ENCODE data around the gene SUPT6H. TPM values are rescaled to one million over a fixed set of nuclear protein-coding genes. Genes with fewer than 3 reads are reported as not detected.

Gene SUPT6H
- total RNA-seq, 3 donors from 2014 or later (not counting 1 experiment from before 2014, with no cell fraction given), result 170 to 184 (median 177) TPM

GRCh38 chr17:28705728-28706334 is 43.8 kb downstream of the SUPT6H start:
- H3K27me3 ChIP-seq (ENCODE audit: control insufficient read depth, insufficient read depth, low read length), result no peaks in the 10 kb centered on the region
- 87% methylated on average over 10 of the region's 10 CpGs for WGBS (ENCODE audit: insufficient coverage)
- intact Hi-C loops (cut with micrococcal nuclease), result no loop called here
- no peak for TF ChIP-seq CTCF (IDR thresholded peaks at IDR 0.05)
- Mint-ChIP-seq H3K36me3 (no peaks in the 10 kb centered on the region), H3K9me3 (no peaks in the 10 kb centered on the region), H3K27ac (peak overlapping the region; percentile 43 to 54), H3K4me1 (peaks cover 5 to 19% of the 10 kb centered on the region in 2 donors), H3K4me3 (no peak overlapping the region), H3K27me3 (ENCODE audit: low read depth in 2 of 2) (no peaks in the 10 kb centered on the region)
- H3K36me3 ChIP-seq (ENCODE audit: control insufficient read depth, insufficient read depth, low read length), result peaks cover 21% of the 10 kb centered on the region
- no peaks in the 10 kb centered on the region for H3K9me3 ChIP-seq (ENCODE audit: control insufficient read depth, insufficient read depth, low read length)
- H3K4me1 ChIP-seq (ENCODE audit: control insufficient read depth, insufficient read depth, low read length), result peaks cover 5% of the 10 kb centered on the region
- no peak overlapping the region for H3K27ac ChIP-seq (ENCODE audit: low read length)
- ATAC-seq (no peak), DNase-seq (no peak)
- no peak overlapping the region for H3K4me3 ChIP-seq (ENCODE audit: low read length)

GRCh38 chr17:28706471-28707338 is 44.7 kb downstream of the SUPT6H start:
- 80% methylated on average over 2 of the region's 7 CpGs for whole genome bisulfite sequencing (ENCODE audit: insufficient coverage)
- Histone ChIP-seq H3K36me3 (ENCODE audit: control insufficient read depth, insufficient read depth, low read length) (peaks cover 12% of the 10 kb centered on the region), H3K4me3 (ENCODE audit: low read length) (no peak overlapping the region), H3K4me1 (ENCODE audit: control insufficient read depth, insufficient read depth, low read length) (peaks cover 10% of the 10 kb centered on the region), H3K27me3 (ENCODE audit: control insufficient read depth, insufficient read depth, low read length) (no peaks in the 10 kb centered on the region), H3K9me3 (ENCODE audit: control insufficient read depth, insufficient read depth, low read length) (no peaks in the 10 kb centered on the region), H3K27ac (ENCODE audit: low read length) (no peak overlapping the region)
- Mint-ChIP-seq H3K4me3 (no peak overlapping the region), H3K9me3 (no peaks in the 10 kb centered on the region), H3K4me1 (peaks cover 8 to 23% of the 10 kb centered on the region in 2 donors), H3K27me3 (ENCODE audit: low read depth in 2 of 2) (no peaks in the 10 kb centered on the region), H3K36me3 (no peaks in the 10 kb centered on the region), H3K27ac (no peak overlapping the region)
- intact Hi-C loops (cut with micrococcal nuclease), result no loop called here
- DNase-seq, result no peak
- TF ChIP-seq CTCF (IDR thresholded peaks at IDR 0.05), result no peak
- no peak for ATAC-seq

- Mint-ChIP-seq H3K4me1 (peaks cover 14 to 28% of the 10 kb centered on the region in 2 donors), H3K27me3 (ENCODE audit: low read depth in 2 of 2) (no peaks in the 10 kb centered on the region), H3K4me3 (no peak overlapping the region), H3K9me3 (no peaks in the 10 kb centered on the region), H3K27ac (no peak overlapping the region), H3K36me3 (no peaks in the 10 kb centered on the region)
- no peaks in the 10 kb centered on the region for H3K9me3 ChIP-seq (ENCODE audit: control insufficient read depth, insufficient read depth, low read length)
- peaks cover 6% of the 10 kb centered on the region for H3K36me3 ChIP-seq (ENCODE audit: control insufficient read depth, insufficient read depth, low read length)
- no peak overlapping the region for H3K4me3 ChIP-seq (ENCODE audit: low read length)
- DNase-seq (no peak), ATAC-seq (no peak)
- peaks cover 17% of the 10 kb centered on the region for H3K4me1 ChIP-seq (ENCODE audit: control insufficient read depth, insufficient read depth, low read length)
- 86% methylated on average over 2 of the region's 2 CpGs for WGBS (ENCODE audit: insufficient coverage)
- TF ChIP-seq CTCF (IDR thresholded peaks at IDR 0.05), result no peak
- H3K27me3 ChIP-seq (ENCODE audit: control insufficient read depth, insufficient read depth, low read length), result no peaks in the 10 kb centered on the region
- H3K27ac ChIP-seq (ENCODE audit: low read length), result no peak overlapping the region
- intact Hi-C loops (cut with micrococcal nuclease), result no loop called here
Observed at GRCh38 chr17:28707339-28707720, 45.3 kb downstream of the SUPT6H start.

Measured in natural killer cell (primary cell).